Measurements from ENCODE around the gene UBA5. TPM values are rescaled to one million over a fixed set of nuclear protein-coding genes. Genes with fewer than 3 reads are reported as not detected.
A peak's percentile ranks its signal among the peaks of the same experiment; 100 is the strongest.

Gene UBA5
- total and polyA plus RNA-seq, 2 of the 13 experiments (the other 11 are each of a cell fraction or from before 2014, with no cell fraction given) = 30.2 to 46.8 TPM

GRCh38 chr3:132641837-132642538, 18.1 kb upstream of the UBA5 start:
- Histone ChIP-seq H3K9me3 (ENCODE audit: low read length) (no peaks in the 10 kb centered on the region), H3K4me2 (ENCODE audit: low read depth, low read length) (no peak overlapping the region), H3K9ac (ENCODE audit: insufficient read depth, low read depth, low read length) (no peak overlapping the region), H3K4me1 (ENCODE audit: insufficient read depth, low read length) (no peaks in the 10 kb centered on the region), H3K36me3 (replicated peaks in 1 of 2; ENCODE audit: control insufficient read depth in 1 of 2, insufficient read depth in 2 of 2, low read length in 2 of 2) (peaks cover 2 to 14% of the 10 kb centered on the region in 2 experiments; a peak in 2 of 5 replicates), H4K20me1 (ENCODE audit: insufficient read depth, low read length) (no peaks in the 10 kb centered on the region; the same call in 1 of the 2 replicates), H3K27ac (ENCODE audit: extremely low read length, insufficient read depth, low read length) (no peak overlapping the region), H3K27me3 (ENCODE audit: control insufficient read depth in 1 of 2, insufficient read depth in 2 of 2, low read length in 2 of 2) (no peaks in the 10 kb centered on the region), H2AFZ (ENCODE audit: low read length) (no peak overlapping the region), H3K79me2 (ENCODE audit: insufficient read depth, low read length) (no peaks in the 10 kb centered on the region), H3K4me3 (replicated peaks in 1 of 3; ENCODE audit: insufficient read depth in 1 of 3, low read depth in 2 of 3, low read length in 3 of 3) (no peak overlapping the region)
- intact Hi-C loops (cut with micrococcal nuclease; ENCODE audit: unreplicated experiment) (loop anchor here (1.0 kb wide), 1 partner anchor 106 kb away; no protein-coding TSS in a partner anchor), in situ Hi-C loops (cut with HindIII; ENCODE audit: extremely low pct_ligation_motif_present, low pct_unique_long_range_greater_than_20kb) (no loop called here)
- POLR2A ChIA-PET = interaction anchor here (1.6 to 2.1 kb wide), 2 partner anchors 16 to 17 kb away, joined by 5 to 8 read pairs; partner anchors contain the start of gene ACAD11
- peak; percentile 34 for FAIRE-seq
- DNase-seq (ENCODE audit: low spot score) = peak; percentile 45
- no TSS peak for BruUV-seq (replicated peaks)
- 79% methylated on average over 5 of the region's 5 CpGs for WGBS (ENCODE audit: low lambda C conversion rate)
- no peak; the same call in 2 of the 3 replicates for ATAC-seq
- CTCF ChIA-PET (ENCODE audit: low intra/inter-chr PET ratio, low total read pairs) = interaction anchor here (1.4 to 2.8 kb wide), 2 partner anchors 104 to 106 kb away, joined by 7 to 33 read pairs; no protein-coding TSS in a partner anchor
- no peak for TF ChIP-seq TARDBP (CRISPR knock-in tag; IDR thresholded peaks at IDR 0.05)
- 0 out of 2 replicates have a peak, but pooled peaks have one; percentile 33 for TF ChIP-seq ARID3A (IDR thresholded peaks at IDR 0.05; ENCODE audit: low read depth, low read length)
- peak; percentile 57 for TF ChIP-seq CTCF (CRISPR knock-in tag; IDR thresholded peaks at IDR 0.05)
- TF ChIP-seq FOXA3 (CRISPR knock-in tag; IDR thresholded peaks at IDR 0.05) = peak; percentile 59
- TF ChIP-seq RAD21 (CRISPR knock-in tag; IDR thresholded peaks at IDR 0.05) = peak; percentile 60
- no peak for TF ChIP-seq SETDB1 (CRISPR knock-in tag; IDR thresholded peaks at IDR 0.05; ENCODE audit: borderline replicate concordance)
- TF ChIP-seq SMC3 (IDR thresholded peaks at IDR 0.05; ENCODE audit: low read length) = peak; percentile 30; the same call in 1 of the 2 replicates
- no peak for TF ChIP-seq PRDM15 (CRISPR knock-in tag; IDR thresholded peaks at IDR 0.05)
- no peak for TF ChIP-seq ZNF34 (CRISPR knock-in tag; IDR thresholded peaks at IDR 0.05; ENCODE audit: borderline replicate concordance)
- TF ChIP-seq SMAD3 (CRISPR knock-in tag; IDR thresholded peaks at IDR 0.05) = no peak
- TF ChIP-seq FOXA1 (IDR thresholded peaks at IDR 0.05) = no peak
- peak; percentile 59 for TF ChIP-seq FOXA1 (CRISPR knock-in tag; IDR thresholded peaks at IDR 0.05)
- no peak for TF ChIP-seq PREB (CRISPR knock-in tag; IDR thresholded peaks at IDR 0.05)
- TF ChIP-seq HOXA3 (CRISPR knock-in tag; IDR thresholded peaks at IDR 0.05) = no peak
- no peak for TF ChIP-seq CERS6 (CRISPR knock-in tag; IDR thresholded peaks at IDR 0.05)

Data from HepG2 (cell line).